Activated naive CD8-positive, alpha-beta T cell treated with anti-CD3 and anti-CD28 coated beads, Interleukin-2, amount 10 ng/mL, durations not matched to agents 7 days and 5 days (primary cell): ENCODE measurements around the gene HSF2. TPM values are rescaled to one million over a fixed set of nuclear protein-coding genes. Genes with fewer than 3 reads are reported as not detected.
A peak's percentile ranks its signal among the peaks of the same experiment; 100 is the strongest.

Experiments
- ATAC-seq: fragments of 150-1000 bp; cut with Tn5 transposase; one replicate; pipeline ENCODE4 v1.10.0; 2021; ENCODE audit warnings: low read depth, moderate library complexity
- POLR2A ChIA-PET: fragments of 350-600 bp; sonication (Branson Sonifier 250); formaldehyde crosslinking; loops from one replicate; lab custom pipeline; 2021; ENCODE audit warnings: antibody characterized with exemption; lab: Charles Lee
- DNase-seq: peaks from one replicate; pipeline ENCODE4 v3.0.0; 2021
- H3K27ac Mint-ChIP-seq: one replicate; pipeline ENCODE4 v1.8.0; 2022; ENCODE audit warnings: mild to moderate bottlenecking, mixed read lengths
- H3K27me3 Mint-ChIP-seq: one replicate; pipeline ENCODE4 v1.8.0; 2022; ENCODE audit warnings: mild to moderate bottlenecking, moderate library complexity, mixed read lengths
- H3K36me3 Mint-ChIP-seq: one replicate; pipeline ENCODE4 v1.8.0; 2021; ENCODE audit warnings: mild to moderate bottlenecking, mixed read lengths
- H3K4me1 Mint-ChIP-seq: one replicate; pipeline ENCODE4 v1.8.0; 2021; ENCODE audit warnings: mixed read lengths
- H3K4me3 Mint-ChIP-seq: one replicate; pipeline ENCODE4 v1.8.0; 2022; ENCODE audit warnings: mild to moderate bottlenecking, moderate library complexity, mixed read lengths
- H3K9me3 Mint-ChIP-seq: one replicate; pipeline ENCODE4 v1.8.0; 2021; ENCODE audit warnings: mixed read lengths
- total RNA-seq, 2 experiments: library from RNA; stranded (reverse); gene quantifications; one replicate each; pipeline ENCODE4 v1.2.3, GENCODE V29; 2021

Gene HSF2
- total RNA-seq, 2 experiments from 2014 or later, result 17.9 to 20.7 TPM

DNA sequence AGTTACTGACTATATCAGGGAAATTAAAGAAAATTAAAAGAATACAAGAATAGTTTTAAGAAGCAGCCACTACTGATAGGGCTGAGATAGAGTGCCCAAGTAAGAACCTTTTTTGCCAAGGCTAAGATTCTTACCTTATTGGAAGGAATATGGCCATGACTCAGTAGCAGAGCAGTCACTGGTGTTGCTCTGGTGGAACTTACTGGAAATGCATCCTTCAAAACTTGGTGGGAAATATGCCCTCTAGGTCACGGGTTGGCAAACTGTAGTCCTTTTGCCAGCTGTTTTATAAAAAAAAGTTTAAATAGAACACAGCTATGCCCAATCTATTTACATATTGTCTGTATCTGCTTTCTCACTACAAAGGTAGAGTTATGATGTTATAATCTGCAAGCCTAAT, 6.0 kb downstream of the HSF2 start:
- POLR2A ChIA-PET, result no interaction called here
- no peak for ATAC-seq
- peaks cover 58% of the 10 kb centered on the region for H3K4me1 Mint-ChIP-seq
- DNase-seq, result no peak
- H3K4me3 Mint-ChIP-seq, result no peak overlapping the region
- H3K36me3 Mint-ChIP-seq, result peaks cover 27% of the 10 kb centered on the region
- H3K27ac Mint-ChIP-seq, result no peak overlapping the region
- peaks cover 2% of the 10 kb centered on the region for H3K9me3 Mint-ChIP-seq
- H3K27me3 Mint-ChIP-seq, result no peaks in the 10 kb centered on the region

DNA sequence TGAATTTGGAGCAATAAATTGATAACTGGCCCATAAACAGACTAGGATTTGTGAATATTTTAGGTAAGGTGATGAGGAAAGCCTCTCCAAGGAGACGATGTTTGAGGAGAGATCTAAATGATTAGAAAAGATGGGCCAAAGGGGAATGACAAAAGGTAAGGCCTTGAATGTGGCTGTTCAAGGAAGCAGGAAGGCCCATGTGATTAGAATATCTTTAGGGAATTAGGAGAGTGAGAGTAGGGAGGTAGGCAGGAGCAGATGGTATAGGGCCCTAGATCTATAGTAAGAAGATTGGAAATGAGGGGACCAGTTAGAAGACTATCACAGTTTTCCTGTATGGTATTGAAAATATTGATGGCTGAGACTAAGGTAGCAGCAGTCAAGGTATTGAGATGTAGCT, 6.7 kb downstream of the HSF2 start:
- peaks cover 33% of the 10 kb centered on the region for H3K36me3 Mint-ChIP-seq
- ATAC-seq, result no peak
- peaks cover 2% of the 10 kb centered on the region for H3K9me3 Mint-ChIP-seq
- H3K27ac Mint-ChIP-seq, result no peak overlapping the region
- no peaks in the 10 kb centered on the region for H3K27me3 Mint-ChIP-seq
- POLR2A ChIA-PET, result no interaction called here
- H3K4me3 Mint-ChIP-seq, result no peak overlapping the region
- DNase-seq, result no peak
- H3K4me1 Mint-ChIP-seq, result peaks cover 53% of the 10 kb centered on the region

DNA sequence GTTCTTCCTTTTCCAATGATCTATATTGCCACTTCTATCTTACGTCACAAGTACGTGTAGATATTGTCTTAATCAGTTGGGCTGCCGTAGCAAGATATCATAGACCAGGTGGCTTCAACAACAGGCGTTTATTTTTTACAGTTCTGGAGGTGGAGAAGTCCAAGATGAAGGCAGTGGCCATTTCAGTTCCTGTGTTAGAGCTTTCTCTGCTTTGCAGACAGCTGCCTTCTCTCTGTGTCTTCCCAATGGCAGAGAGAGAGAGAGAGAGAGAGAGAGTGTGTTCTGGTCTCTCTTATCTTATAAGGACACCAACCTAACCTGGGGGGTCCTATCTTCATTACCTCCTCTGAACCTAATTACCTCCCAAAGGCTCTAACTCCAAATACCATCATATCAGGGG, 8.3 kb downstream of the HSF2 start:
- Mint-ChIP-seq H3K27ac (no peak overlapping the region), H3K4me1 (peaks cover 39% of the 10 kb centered on the region), H3K36me3 (peaks cover 33% of the 10 kb centered on the region), H3K4me3 (no peak overlapping the region), H3K9me3 (peaks cover 2% of the 10 kb centered on the region), H3K27me3 (no peaks in the 10 kb centered on the region)
- POLR2A ChIA-PET, result interaction anchor here (1.0 to 1.4 kb wide), 2 partner anchors 24 to 64 kb away, joined by 4 read pairs; partner anchors contain the start of gene SERINC1
- DNase-seq, result no peak
- ATAC-seq, result no peak

- H3K4me1 Mint-ChIP-seq, result peaks cover 39% of the 10 kb centered on the region
- ATAC-seq, result no peak
- H3K27ac Mint-ChIP-seq, result peak overlapping the region; percentile 75
Measured at GRCh38 chr6:122408240-122408639, 8.8 kb downstream of the HSF2 start.

GRCh38 chr6:122408702-122409458, 9.4 kb downstream of the HSF2 start:
- Mint-ChIP-seq H3K4me1 (peaks cover 36% of the 10 kb centered on the region), H3K27me3 (no peaks in the 10 kb centered on the region)
- DNase-seq, result no peak

More at GRCh38 chr6:122408240-122408639, 8.8 kb downstream of the HSF2 start:
- POLR2A ChIA-PET, result interaction anchor here (0.5 to 1.4 kb wide), 3 partner anchors 24 to 164 kb away, joined by 3 to 4 read pairs (median 4); partner anchors contain the start of gene SERINC1
- Mint-ChIP-seq H3K4me3 (peak overlapping the region; percentile 82), H3K9me3 (peaks cover 2% of the 10 kb centered on the region), H3K36me3 (peaks cover 34% of the 10 kb centered on the region), H3K27me3 (no peaks in the 10 kb centered on the region)
- no peak for DNase-seq

DNA sequence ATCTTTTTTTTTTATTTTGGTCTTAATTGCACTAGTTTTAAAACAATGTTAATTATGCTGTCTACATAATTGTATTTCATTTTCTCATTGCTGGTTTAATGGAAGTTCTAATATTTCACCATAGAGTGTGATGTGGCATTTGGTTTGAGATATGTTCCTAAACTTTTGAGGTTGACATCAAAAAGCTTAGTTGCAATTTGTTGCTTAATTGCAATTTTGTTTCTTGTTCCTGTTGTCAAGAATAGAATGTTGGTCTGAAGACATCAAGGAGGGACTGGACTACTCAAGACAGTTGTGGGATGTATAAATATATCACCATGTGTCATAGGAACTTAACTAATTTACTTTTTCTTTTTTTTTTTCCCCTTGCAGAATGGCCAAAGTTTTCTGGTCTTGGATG, 12.5 kb downstream of the HSF2 start:
- POLR2A ChIA-PET, result no interaction called here
- Mint-ChIP-seq H3K4me3 (no peak overlapping the region), H3K36me3 (peaks cover 34% of the 10 kb centered on the region), H3K4me1 (peaks cover 26% of the 10 kb centered on the region), H3K27me3 (no peaks in the 10 kb centered on the region), H3K27ac (no peak overlapping the region), H3K9me3 (no peaks in the 10 kb centered on the region)
- ATAC-seq (no peak), DNase-seq (no peak)

More at GRCh38 chr6:122408702-122409458, 9.4 kb downstream of the HSF2 start:
- Mint-ChIP-seq H3K4me3 (peak overlapping the region; percentile 82), H3K36me3 (peaks cover 36% of the 10 kb centered on the region), H3K27ac (peak overlapping the region; percentile 75), H3K9me3 (peaks cover 2% of the 10 kb centered on the region)
- peak; percentile 81 for ATAC-seq
- POLR2A ChIA-PET, result interaction anchor here (0.5 to 1.4 kb wide), 4 partner anchors 10 to 164 kb away, joined by 3 to 4 read pairs (median 4); partner anchors contain the start of gene SERINC1

DNA sequence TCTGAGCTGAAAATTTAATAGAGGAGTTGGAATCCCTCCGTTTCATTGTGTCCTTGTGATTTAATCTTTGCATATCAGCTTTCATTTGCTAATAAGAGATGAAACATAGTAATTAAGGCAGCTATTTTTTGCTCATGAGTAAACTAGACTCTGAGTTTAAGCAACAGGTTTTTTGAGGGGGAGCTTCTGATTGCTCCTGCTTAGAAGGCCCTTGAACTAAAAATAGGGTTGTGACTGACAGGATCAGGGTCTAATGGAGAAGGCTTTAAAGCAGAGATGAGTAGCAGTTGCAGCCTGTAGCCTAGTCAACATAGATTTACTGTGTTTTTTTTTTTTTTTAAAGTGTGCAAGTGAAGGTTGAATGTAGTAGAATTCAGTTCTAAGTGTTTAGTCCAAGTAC, 17.4 kb downstream of the HSF2 start:
- Mint-ChIP-seq H3K27me3 (no peaks in the 10 kb centered on the region), H3K4me1 (no peaks in the 10 kb centered on the region), H3K27ac (no peak overlapping the region), H3K36me3 (peaks cover 24% of the 10 kb centered on the region), H3K9me3 (no peaks in the 10 kb centered on the region), H3K4me3 (no peak overlapping the region)
- no peak for ATAC-seq
- DNase-seq, result no peak
- POLR2A ChIA-PET, result interaction anchor here (1.5 kb wide), 1 partner anchor 54 kb away, joined by 4 read pairs; the partner anchor contains the start of gene SERINC1

- no peaks in the 10 kb centered on the region for H3K27me3 Mint-ChIP-seq
- H3K4me1 Mint-ChIP-seq, result peaks cover 5% of the 10 kb centered on the region
- H3K36me3 Mint-ChIP-seq, result peaks cover 39% of the 10 kb centered on the region
- no peak for ATAC-seq
- no peaks in the 10 kb centered on the region for H3K9me3 Mint-ChIP-seq
- H3K27ac Mint-ChIP-seq, result no peak overlapping the region
- DNase-seq, result no peak
- POLR2A ChIA-PET, result no interaction called here
- no peak overlapping the region for H3K4me3 Mint-ChIP-seq
Measured at GRCh38 chr6:122422003-122422402, 22.6 kb downstream of the HSF2 start.

GRCh38 chr6:122422614-122423267, 23.3 kb downstream of the HSF2 start:
- DNase-seq (no peak), ATAC-seq (no peak)
- POLR2A ChIA-PET, result no interaction called here
- Mint-ChIP-seq H3K27me3 (no peaks in the 10 kb centered on the region), H3K4me1 (peaks cover 8% of the 10 kb centered on the region), H3K9me3 (no peaks in the 10 kb centered on the region), H3K36me3 (peaks cover 43% of the 10 kb centered on the region), H3K27ac (no peak overlapping the region), H3K4me3 (no peak overlapping the region)

GRCh38 chr6:122423734-122424133, 24.3 kb downstream of the HSF2 start:
- peaks cover 43% of the 10 kb centered on the region for H3K36me3 Mint-ChIP-seq
- no peak overlapping the region for H3K27ac Mint-ChIP-seq
- no peak overlapping the region for H3K4me3 Mint-ChIP-seq
- no peaks in the 10 kb centered on the region for H3K27me3 Mint-ChIP-seq
- POLR2A ChIA-PET, result no interaction called here
- peaks cover 8% of the 10 kb centered on the region for H3K4me1 Mint-ChIP-seq
- H3K9me3 Mint-ChIP-seq, result no peaks in the 10 kb centered on the region
- no peak for DNase-seq
- no peak for ATAC-seq

DNA sequence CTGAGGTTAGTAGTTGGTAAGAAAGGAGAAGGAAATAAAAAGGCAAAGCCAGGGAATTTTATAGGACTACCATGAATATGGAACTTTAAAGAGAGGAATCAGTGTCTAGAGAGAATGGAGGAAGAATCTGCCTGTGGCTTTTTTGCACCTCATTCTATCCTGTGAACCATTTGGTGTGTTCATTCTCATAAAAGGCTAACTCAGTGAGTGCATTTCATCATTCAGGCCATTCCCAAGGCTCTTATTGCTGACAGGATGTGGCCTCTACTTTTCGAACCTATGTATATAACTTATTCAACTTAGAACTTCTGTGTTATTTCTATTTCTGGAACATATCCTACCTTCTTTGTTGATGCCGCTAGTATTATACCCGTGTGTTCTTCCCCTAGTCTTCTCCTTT, 27.1 kb downstream of the HSF2 start:
- no peaks in the 10 kb centered on the region for H3K9me3 Mint-ChIP-seq
- ATAC-seq (no peak), DNase-seq (no peak)
- peaks cover 43% of the 10 kb centered on the region for H3K36me3 Mint-ChIP-seq
- POLR2A ChIA-PET, result no interaction called here
- no peaks in the 10 kb centered on the region for H3K27me3 Mint-ChIP-seq
- H3K27ac Mint-ChIP-seq, result no peak overlapping the region
- peaks cover 8% of the 10 kb centered on the region for H3K4me1 Mint-ChIP-seq
- H3K4me3 Mint-ChIP-seq, result no peak overlapping the region

GRCh38 chr6:122428781-122429180, 29.3 kb downstream of the HSF2 start:
- no peak overlapping the region for H3K4me3 Mint-ChIP-seq
- no peaks in the 10 kb centered on the region for H3K9me3 Mint-ChIP-seq
- peaks cover 48% of the 10 kb centered on the region for H3K36me3 Mint-ChIP-seq
- H3K27me3 Mint-ChIP-seq, result no peaks in the 10 kb centered on the region
- H3K27ac Mint-ChIP-seq, result no peak overlapping the region
- POLR2A ChIA-PET, result no interaction called here
- H3K4me1 Mint-ChIP-seq, result peaks cover 6% of the 10 kb centered on the region
- DNase-seq (no peak), ATAC-seq (no peak)

DNA sequence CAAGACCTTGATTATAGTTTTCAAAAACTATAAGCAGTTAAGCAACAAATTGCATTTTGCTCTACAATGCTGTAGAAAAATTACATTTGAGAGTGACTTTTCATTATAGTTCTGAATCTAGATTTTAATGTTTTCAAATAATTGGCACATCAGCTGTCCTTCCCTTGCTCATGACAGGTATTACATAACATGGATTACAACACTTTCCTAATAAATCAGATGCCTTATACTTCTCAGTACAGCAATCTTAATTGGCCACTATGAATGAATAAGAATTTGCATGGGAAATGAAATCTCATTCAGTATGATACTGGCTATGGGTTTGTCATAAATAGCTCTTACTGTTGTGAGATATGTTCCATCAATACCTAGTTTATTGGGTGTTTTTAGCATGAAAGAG, 29.9 kb downstream of the HSF2 start:
- Mint-ChIP-seq H3K27ac (no peak overlapping the region), H3K4me1 (peaks cover 6% of the 10 kb centered on the region), H3K27me3 (no peaks in the 10 kb centered on the region), H3K4me3 (no peak overlapping the region), H3K36me3 (peaks cover 49% of the 10 kb centered on the region), H3K9me3 (no peaks in the 10 kb centered on the region)
- ATAC-seq, result no peak
- POLR2A ChIA-PET, result no interaction called here
- no peak for DNase-seq
